Endothelial cell of umbilical vein (primary cell): ENCODE data around the gene PKN2. TPM values are rescaled to one million over a fixed set of nuclear protein-coding genes. Genes with fewer than 3 reads are reported as not detected.

Experiments used
- BruUV-seq: library from RNA; stranded (reverse); fragments of 400-500 nt; replicated peaks from 2 replicates; lab custom pipeline; 2021; lab: Mats Ljungman, UMichigan
- CTCF ChIA-PET: fragments of 300-600, 350-600 bp; sonication (Branson Sonifier 250); formaldehyde crosslinking; loops from one replicate; lab custom pipeline; 2021; ENCODE audit warnings: antibody characterized with exemption, inconsistent platforms; lab: Charles Lee
- POLR2A ChIA-PET: fragments of 300-600, 350-600 bp; sonication (Branson Sonifier 250); formaldehyde crosslinking; loops from one replicate; lab custom pipeline; 2021; ENCODE audit warnings: antibody characterized with exemption, inconsistent platforms; lab: Charles Lee
- DNase-seq: peaks from one replicate; pipeline ENCODE4 v3.0.0-alpha.2; 2011; ENCODE audit warnings: low read depth, low spot score
- FAIRE-seq: peaks from 2 replicates; lab custom pipeline; 2011; peaks lifted over from hg19 to GRCh38; lab: Jason Lieb, UNC
- H2AFZ ChIP-seq: 2 replicates; pipeline ENCODE4 v1.6.0; 2012; ENCODE audit warnings: low read depth, low read length, control low read depth, inconsistent platforms
- H3K27ac ChIP-seq: 2 replicates; pipeline ENCODE4 v1.5.1; 2011; ENCODE audit warnings: low read depth, mild to moderate bottlenecking, control low read depth, low read length, moderate library complexity; ENCODE audit not compliant: insufficient read depth
- H3K27me3 ChIP-seq, 2 experiments: 2 replicates each; pipeline versions ENCODE4 v1.6.0 to v1.6.1; 2011; ENCODE audit warnings: low read length in 2 of 2, mixed read lengths in 1 of 2; ENCODE audit not compliant: control insufficient read depth in 2 of 2, insufficient read depth in 2 of 2
- H3K36me3 ChIP-seq, 2 experiments: 2 replicates in 1 of 2; 3 replicates in 1 of 2; pipeline ENCODE4 v1.5.1; 2011; ENCODE audit warnings: low read length in 2 of 2, mild to moderate bottlenecking in 1 of 2, moderate library complexity in 1 of 2; ENCODE audit not compliant: control insufficient read depth in 2 of 2, insufficient read depth in 2 of 2; ENCODE audit errors: extremely low read depth in 1 of 2
- H3K4me1 ChIP-seq: 3 replicates; pipeline ENCODE4 v1.5.1; 2011; ENCODE audit warnings: mild to moderate bottlenecking, low read length; ENCODE audit not compliant: control insufficient read depth, insufficient read depth; ENCODE audit errors: extremely low read depth
- H3K4me2 ChIP-seq: 2 replicates; pipeline ENCODE4 v1.6.1; 2011; ENCODE audit warnings: low read length, control low read depth, mixed read lengths; ENCODE audit not compliant: insufficient read depth
- H3K4me3 ChIP-seq, 3 experiments: fragments of 200-600 bp in 1 of 3; sonication (generic), shearing (Covaris generic) in 1 of 3; replicated peaks in 1 of 3; 2 replicates each; pipeline ENCODE4 v1.5.1; 2011 to 2016; ENCODE audit warnings: control low read depth in 3 of 3, low read length in 3 of 3, mild to moderate bottlenecking in 2 of 3, inconsistent platforms in 1 of 3, low read depth in 1 of 3, moderate library complexity in 1 of 3; ENCODE audit not compliant: insufficient read depth in 1 of 3
- H3K79me2 ChIP-seq: 2 replicates; pipeline ENCODE4 v1.6.0; 2012; ENCODE audit warnings: low read length, inconsistent platforms; ENCODE audit not compliant: control insufficient read depth, insufficient read depth
- H3K9ac ChIP-seq: replicated peaks from 2 replicates; pipeline ENCODE3; 2011; ENCODE audit warnings: low read length, control low read depth; ENCODE audit not compliant: insufficient read depth; ENCODE audit errors: extremely low read depth
- H3K9me1 ChIP-seq: replicated peaks from 3 replicates; pipeline ENCODE4 v1.6.0; 2011; ENCODE audit warnings: mild to moderate bottlenecking, low read length; ENCODE audit not compliant: control insufficient read depth, insufficient read depth; ENCODE audit errors: extremely low read depth
- H3K9me3 ChIP-seq: replicated peaks from 2 replicates; pipeline ENCODE4 v1.5.1; 2012; ENCODE audit warnings: low read length, inconsistent platforms; ENCODE audit not compliant: control insufficient read depth, insufficient read depth
- H4K20me1 ChIP-seq: replicated peaks from 2 replicates; pipeline ENCODE3; 2011; ENCODE audit warnings: mild to moderate bottlenecking, low read length; ENCODE audit not compliant: control insufficient read depth, insufficient read depth; ENCODE audit errors: extremely low read depth
- CTCF ChIP-seq, 2 donors: IDR thresholded peaks; 1 replicate in 1 of 2; 2 replicates in 1 of 2; pipeline ENCODE4 v1.5.1; 2011; ENCODE audit warnings: low read length in 2 of 2, mild to moderate bottlenecking in 2 of 2, moderate library complexity in 2 of 2, control low read depth in 1 of 2, inconsistent platforms in 1 of 2, low read depth in 1 of 2; ENCODE audit not compliant: insufficient read depth in 1 of 2; ENCODE audit errors: extremely low read depth in 1 of 2
- EZH2 ChIP-seq: IDR thresholded peaks from 2 replicates; pipeline ENCODE4 v1.6.1; 2012; ENCODE audit warnings: borderline replicate concordance, low read depth, mild to moderate bottlenecking, moderate library complexity, low read length, inconsistent platforms; ENCODE audit not compliant: severe bottlenecking
- FOS ChIP-seq: IDR thresholded peaks from 2 replicates; pipeline ENCODE4 v1.6.1; 2011; ENCODE audit warnings: mild to moderate bottlenecking, low read length, moderate library complexity, borderline replicate concordance; ENCODE audit not compliant: insufficient read depth
- GATA2 ChIP-seq: IDR thresholded peaks from 2 replicates; pipeline ENCODE4 v1.7.0; 2011; ENCODE audit warnings: low read depth, mild to moderate bottlenecking, moderate library complexity, mixed read lengths, low read length; ENCODE audit not compliant: insufficient read length, insufficient read depth
- JUN ChIP-seq: IDR thresholded peaks from 2 replicates; pipeline ENCODE4 v1.6.1; 2011; ENCODE audit warnings: borderline replicate concordance, low read depth; ENCODE audit not compliant: insufficient read length, insufficient read depth
- MYC ChIP-seq: IDR thresholded peaks from one replicate; pipeline ENCODE4 v1.6.1; 2011; ENCODE audit warnings: mild to moderate bottlenecking, low read depth, low read length
- POLR2A ChIP-seq: IDR thresholded peaks from 2 replicates; pipeline ENCODE4 v1.6.1; 2012; ENCODE audit warnings: low read depth, mild to moderate bottlenecking, control low read depth, low read length
- POLR2AphosphoS5 ChIP-seq: IDR thresholded peaks from 2 replicates; pipeline ENCODE4 v1.6.1; 2012; ENCODE audit warnings: low read depth, mild to moderate bottlenecking, control low read depth, low read length, moderate library complexity; ENCODE audit not compliant: insufficient read depth
- dilution Hi-C: fragments of 300-500 bp; cut with MboI; formaldehyde crosslinking; loops from one replicate; pipeline ENCODE4 v1.15.0; 2019; ENCODE audit warnings: low sequenced_read_pairs; ENCODE audit not compliant: extremely low pct_ligation_motif_present
- intact Hi-C: fragments of 100-400 bp; cut with micrococcal nuclease; formaldehyde crosslinking; loops from one replicate; pipeline ENCODE4 v1.10.0; 2022
- polyA plus RNA-seq, 4 experiments: library from polyadenylated mRNA; depleted of rRNA in 3 of 4; stranded (reverse) in 3 of 4; unstranded in 1 of 4; fragments of >200 nt; gene quantifications; 2 replicates each; pipeline versions ENCODE4 v1.2.1 to v1.2.3, GENCODE V29; 2011 to 2012; ENCODE audit warnings: missing spikeins in 1 of 4
- total RNA-seq: library from RNA; stranded (reverse); gene quantifications from 2 replicates; pipeline ENCODE4 v1.2.3, GENCODE V29; 2021
- TF ChIP-seq, protein P1 (sequence below): IDR thresholded peaks from 2 replicates; pipeline ENCODE4 v1.6.1; 2011; ENCODE audit not compliant: insufficient read depth, insufficient read length

Gene PKN2
- total and polyA plus RNA-seq, 2 donors (not counting 3 experiments of a cell fraction or from before 2014, with no cell fraction given) = 11.5 to 47.3 TPM

GRCh38 chr1:88803444-88803843 lies 119.4 kb downstream of the PKN2 start:
- Histone ChIP-seq H3K4me2 (no peak overlapping the region), H3K36me3 (peaks cover 3 to 10% of the 10 kb centered on the region in 2 experiments), H3K9me3 (no peaks in the 10 kb centered on the region), H3K79me2 (no peaks in the 10 kb centered on the region), H4K20me1 (no peaks in the 10 kb centered on the region), H3K9me1 (no peaks in the 10 kb centered on the region), H2AFZ (no peak overlapping the region), H3K27me3 (no peaks in the 10 kb centered on the region), H3K27ac (no peak overlapping the region), H3K9ac (no peak overlapping the region), H3K4me1 (peaks cover 3% of the 10 kb centered on the region), H3K4me3 (no peak overlapping the region)
- dilution Hi-C loops = no loop called here
- no TSS peak for BruUV-seq
- TF ChIP-seq EZH2 = no peak
- TF ChIP-seq POLR2A = no peak
- no peak for TF ChIP-seq MYC
- TF ChIP-seq JUN = no peak
- no peak for TF ChIP-seq GATA2
- no peak for TF ChIP-seq POLR2AphosphoS5
- no peak for TF ChIP-seq FOS
- TF ChIP-seq, protein P1, sequence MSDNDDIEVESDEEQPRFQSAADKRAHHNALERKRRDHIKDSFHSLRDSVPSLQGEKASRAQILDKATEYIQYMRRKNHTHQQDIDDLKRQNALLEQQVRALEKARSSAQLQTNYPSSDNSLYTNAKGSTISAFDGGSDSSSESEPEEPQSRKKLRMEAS = no peak
- TF ChIP-seq CTCF (IDR thresholded peaks at IDR 0.05; ENCODE audit: extremely low read depth in 1 of 2, insufficient read depth in 1 of 2, low read depth in 1 of 2, low read length in 2 of 2) = no peak
- CTCF ChIA-PET = interaction anchor here (1.4 kb wide), 1 partner anchor 12 kb away, joined by 3 read pairs; no protein-coding TSS in a partner anchor
- POLR2A ChIA-PET = no interaction called here
- intact Hi-C loops = loop anchor here (5.0 kb wide), 1 partner anchor 146 kb away; no protein-coding TSS in a partner anchor
- no peak for FAIRE-seq
- DNase-seq = no peak
